Neural progenitor cell (in vitro differentiated cells): ENCODE results near the gene SLC25A12. TPM values are rescaled to one million over a fixed set of nuclear protein-coding genes. Genes with fewer than 3 reads are reported as not detected.

Experiments
- DNase-seq: peaks from one replicate; pipeline ENCODE4 v3.0.0-alpha.2; 2016; ENCODE audit warnings: low spot score
- H2AFZ ChIP-seq: fragments of 200-600 bp; sonication (generic); replicated peaks from 2 replicates; pipeline ENCODE4 v1.6.1; 2016; ENCODE audit warnings: antibody characterized with exemption
- H3F3A ChIP-seq: fragments of 200-600 bp; sonication (generic); 2 replicates; pipeline ENCODE4 v1.6.1; 2016; ENCODE audit warnings: antibody characterized with exemption, low read depth
- H3K27ac ChIP-seq: fragments of 200-600 bp; sonication (generic); 2 replicates; pipeline ENCODE4 v1.5.1; 2016; ENCODE audit warnings: mild to moderate bottlenecking
- H3K27me3 ChIP-seq: fragments of 200-600 bp; sonication (generic); 2 replicates; pipeline ENCODE4 v1.6.1; 2016; ENCODE audit warnings: mild to moderate bottlenecking, moderate library complexity
- H3K36me3 ChIP-seq: fragments of 200-600 bp; sonication (generic); 2 replicates; pipeline ENCODE4 v1.5.1; 2016
- H3K4me1 ChIP-seq: fragments of 200-600 bp; sonication (generic); 2 replicates; pipeline ENCODE4 v1.6.1; 2016; ENCODE audit warnings: mixed run types
- H3K4me2 ChIP-seq: fragments of 200-600 bp; sonication (generic); 2 replicates; pipeline ENCODE4 v1.6.1; 2016
- H3K4me3 ChIP-seq: fragments of 200-600 bp; sonication (generic); 2 replicates; pipeline ENCODE4 v1.5.1; 2016
- H3K79me2 ChIP-seq: fragments of 200-600 bp; sonication (generic); 2 replicates; pipeline ENCODE4 v1.6.1; 2016; ENCODE audit warnings: low read depth
- H3K9ac ChIP-seq: fragments of 200-600 bp; sonication (generic); 2 replicates; pipeline ENCODE4 v1.6.1; 2016
- H3K9me3 ChIP-seq: fragments of 200-600 bp; sonication (generic); 2 replicates; pipeline ENCODE4 v1.5.1; 2016; ENCODE audit warnings: low read depth
- H4K20me1 ChIP-seq: fragments of 200-600 bp; sonication (generic); 2 replicates; pipeline ENCODE4 v1.6.1; 2016; ENCODE audit warnings: low read depth
- H3K27ac Mint-ChIP-seq: 3 replicates; pipeline ENCODE4 v1.8.0; 2021; ENCODE audit warnings: mixed read lengths
- H3K27me3 Mint-ChIP-seq: 2 replicates; pipeline ENCODE4 v1.8.0; 2022; ENCODE audit warnings: low read depth, mild to moderate bottlenecking, inconsistent platforms, moderate library complexity, mixed read lengths; ENCODE audit not compliant: insufficient read depth
- H3K36me3 Mint-ChIP-seq: 3 replicates; pipeline ENCODE4 v1.8.0; 2021; ENCODE audit warnings: mixed read lengths
- H3K4me1 Mint-ChIP-seq: 3 replicates; pipeline ENCODE4 v1.8.0; 2021; ENCODE audit warnings: mixed read lengths
- H3K4me3 Mint-ChIP-seq: 3 replicates; pipeline ENCODE4 v1.8.0; 2021; ENCODE audit warnings: mild to moderate bottlenecking, moderate library complexity, mixed read lengths
- H3K9me3 Mint-ChIP-seq: 3 replicates; pipeline ENCODE4 v1.8.0; 2020; ENCODE audit warnings: mixed read lengths
- CTCF ChIP-seq: fragments of 200-600 bp; sonication (generic); IDR thresholded peaks from 2 replicates; pipeline ENCODE4 v1.5.1; 2017; ENCODE audit warnings: antibody characterized with exemption, mild to moderate bottlenecking
- EZH2 ChIP-seq: fragments of 200-600 bp; sonication (generic); IDR thresholded peaks from 2 replicates; pipeline ENCODE4 v1.6.1; 2017; ENCODE audit warnings: antibody characterized with exemption, mild to moderate bottlenecking, moderate library complexity
- EZH2phosphoT487 ChIP-seq: fragments of 200-600 bp; sonication (generic); IDR thresholded peaks from 2 replicates; pipeline ENCODE4 v1.6.1; 2017; ENCODE audit warnings: antibody characterized with exemption
- total RNA-seq: library from RNA; depleted of rRNA; stranded (reverse); fragments of >200 nt; gene quantifications from 2 replicates; pipeline ENCODE4 v1.2.3, GENCODE V29; 2015; ENCODE audit warnings: low replicate concordance

Gene SLC25A12
- total RNA-seq, 1 donor from 2014 or later: 1.4 TPM

GRCh38 chr2:171889333-171889732, 4.7 kb downstream of the SLC25A12 start:
- Mint-ChIP-seq H3K27ac (no peak overlapping the region), H3K9me3 (no peaks in the 10 kb centered on the region), H3K27me3 (peaks cover 3% of the 10 kb centered on the region), H3K4me3 (no peak overlapping the region), H3K36me3 (peaks cover 15% of the 10 kb centered on the region), H3K4me1 (peaks cover 8% of the 10 kb centered on the region)
- Histone ChIP-seq H3K36me3 (no peaks in the 10 kb centered on the region), H3K9ac (no peak overlapping the region), H3K4me3 (no peak overlapping the region), H3K4me1 (no peaks in the 10 kb centered on the region), H3K79me2 (no peaks in the 10 kb centered on the region), H3K27ac (no peak overlapping the region), H2AFZ (no peak overlapping the region), H4K20me1 (no peaks in the 10 kb centered on the region), H3F3A (peaks cover 10% of the 10 kb centered on the region), H3K9me3 (no peaks in the 10 kb centered on the region), H3K4me2 (no peak overlapping the region), H3K27me3 (no peaks in the 10 kb centered on the region)
- TF ChIP-seq EZH2phosphoT487 (no peak), CTCF (no peak), EZH2 (no peak)
- no peak for DNase-seq

- Histone ChIP-seq H3K9ac (no peak overlapping the region), H3F3A (no peaks in the 10 kb centered on the region), H2AFZ (no peak overlapping the region), H3K27ac (no peak overlapping the region), H3K4me1 (peaks cover 7% of the 10 kb centered on the region), H4K20me1 (no peaks in the 10 kb centered on the region), H3K79me2 (no peaks in the 10 kb centered on the region), H3K36me3 (no peaks in the 10 kb centered on the region), H3K4me3 (no peak overlapping the region), H3K27me3 (no peaks in the 10 kb centered on the region), H3K4me2 (no peak overlapping the region), H3K9me3 (no peaks in the 10 kb centered on the region)
- Mint-ChIP-seq H3K4me3 (no peak overlapping the region), H3K9me3 (no peaks in the 10 kb centered on the region), H3K4me1 (peaks cover 14% of the 10 kb centered on the region), H3K27ac (no peak overlapping the region), H3K27me3 (no peaks in the 10 kb centered on the region), H3K36me3 (peaks cover 4% of the 10 kb centered on the region)
- TF ChIP-seq EZH2: no peak
- TF ChIP-seq EZH2phosphoT487: no peak
- no peak for TF ChIP-seq CTCF
- DNase-seq: no peak
Observed at GRCh38 chr2:171883275-171883893, 10.7 kb downstream of the SLC25A12 start.

GRCh38 chr2:171882089-171882769, 11.8 kb downstream of the SLC25A12 start:
- H3K4me2 ChIP-seq: no peak overlapping the region
- no peaks in the 10 kb centered on the region for H3K9me3 ChIP-seq
- no peaks in the 10 kb centered on the region for H3K27me3 ChIP-seq
- no peak for DNase-seq
- H3K36me3 ChIP-seq: no peaks in the 10 kb centered on the region
- no peaks in the 10 kb centered on the region for H3F3A ChIP-seq
- H3K36me3 Mint-ChIP-seq: peaks cover 4% of the 10 kb centered on the region
- H3K4me1 ChIP-seq: peaks cover 7% of the 10 kb centered on the region
- H3K4me1 Mint-ChIP-seq: peaks cover 16% of the 10 kb centered on the region
- no peak overlapping the region for H3K9ac ChIP-seq
- H4K20me1 ChIP-seq: no peaks in the 10 kb centered on the region
- H2AFZ ChIP-seq: no peak overlapping the region
- H3K79me2 ChIP-seq: no peaks in the 10 kb centered on the region
- H3K4me3 ChIP-seq: no peak overlapping the region
- no peaks in the 10 kb centered on the region for H3K9me3 Mint-ChIP-seq
- H3K27ac Mint-ChIP-seq: no peak overlapping the region
- H3K27me3 Mint-ChIP-seq: no peaks in the 10 kb centered on the region
- no peak overlapping the region for H3K27ac ChIP-seq
- H3K4me3 Mint-ChIP-seq: no peak overlapping the region
- TF ChIP-seq CTCF (no peak), EZH2 (no peak), EZH2phosphoT487 (no peak)
